Calu3 (cell line): ENCODE results near the gene RPL22. TPM values are rescaled to one million over a fixed set of nuclear protein-coding genes. Genes with fewer than 3 reads are reported as not detected.

Experiments used
- BruUV-seq: library from RNA; stranded (reverse); fragments of 400-500 nt; replicated peaks from 2 replicates; lab custom pipeline; 2021; lab: Mats Ljungman, UMichigan
- CTCF ChIA-PET: fragments of 300-600 bp; sonication (Branson Sonifier 250); formaldehyde crosslinking; loops from one replicate; lab custom pipeline; 2022; ENCODE audit warnings: antibody characterized with exemption; lab: Charles Lee
- DNase-seq: peaks from one replicate; pipeline ENCODE4 v3.0.0; 2022
- H3K27ac Mint-ChIP-seq: one replicate; pipeline ENCODE4 v1.8.0; 2022; ENCODE audit warnings: mixed read lengths; ENCODE audit not compliant: unreplicated experiment
- H3K27me3 Mint-ChIP-seq: one replicate; pipeline ENCODE4 v1.8.0; 2022; ENCODE audit warnings: mixed read lengths; ENCODE audit not compliant: unreplicated experiment
- H3K36me3 Mint-ChIP-seq: one replicate; pipeline ENCODE4 v1.8.0; 2022; ENCODE audit warnings: mild to moderate bottlenecking, moderate library complexity, mixed read lengths; ENCODE audit not compliant: insufficient read depth, unreplicated experiment
- H3K4me1 Mint-ChIP-seq: one replicate; pipeline ENCODE4 v1.8.0; 2022; ENCODE audit warnings: mild to moderate bottlenecking, low read depth, mixed read lengths; ENCODE audit not compliant: unreplicated experiment
- H3K4me3 Mint-ChIP-seq: one replicate; pipeline ENCODE4 v1.8.0; 2022; ENCODE audit warnings: mild to moderate bottlenecking, low read depth, moderate library complexity, mixed read lengths; ENCODE audit not compliant: unreplicated experiment
- H3K9me3 Mint-ChIP-seq: one replicate; pipeline ENCODE4 v1.8.0; 2022; ENCODE audit warnings: low read depth, mixed read lengths; ENCODE audit not compliant: unreplicated experiment
- intact Hi-C: fragments of 100-400 bp; cut with micrococcal nuclease; formaldehyde crosslinking; loops from one replicate; pipeline ENCODE4 v1.10.0; 2022; ENCODE audit not compliant: unreplicated experiment
- total RNA-seq: library from RNA; stranded (reverse); gene quantifications from 2 replicates; pipeline ENCODE4 v1.2.3, GENCODE V29; 2022
- TF ChIP-seq, protein P1 (sequence below): fragments of 200-600 bp; IDR thresholded peaks from one replicate; pipeline ENCODE4 v1.8.0; 2022; ENCODE audit warnings: antibody characterized with exemption; ENCODE audit not compliant: unreplicated experiment

RPL22 gene
- total RNA-seq, 1 experiment from 2014 or later = 259 TPM

DNA sequence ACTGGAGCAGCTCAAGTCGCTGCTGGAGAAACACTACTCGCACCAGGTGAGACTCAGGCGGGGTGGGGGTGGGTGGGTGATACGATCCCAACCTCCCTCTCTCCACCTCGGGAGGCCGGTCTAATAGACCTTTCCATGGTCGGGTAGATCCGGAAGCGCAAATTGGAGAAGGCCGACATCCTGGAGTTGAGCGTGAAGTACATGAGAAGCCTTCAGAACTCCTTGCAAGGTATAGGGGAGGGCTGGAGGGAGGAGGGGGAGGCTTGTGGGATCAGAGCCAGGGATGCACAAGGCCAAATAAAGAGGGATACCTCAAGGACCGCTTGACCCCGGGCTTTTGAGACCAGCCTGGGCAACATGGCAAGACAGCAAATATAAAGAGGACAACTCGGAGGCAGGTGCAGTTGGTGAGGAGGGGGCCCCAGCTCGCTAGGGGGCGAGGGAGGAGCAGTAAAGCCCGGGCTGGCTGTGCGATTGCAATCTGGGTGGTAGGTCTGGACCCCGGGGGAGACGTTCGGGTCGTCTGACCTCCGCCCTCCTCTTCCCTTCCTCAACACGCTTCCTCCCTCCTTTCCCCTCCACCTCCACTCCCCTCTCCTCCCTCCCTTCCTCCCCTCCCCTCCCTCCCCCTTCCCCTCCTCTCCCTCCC, 45.1 kb upstream of the RPL22 start:
- TF ChIP-seq, protein P1, sequence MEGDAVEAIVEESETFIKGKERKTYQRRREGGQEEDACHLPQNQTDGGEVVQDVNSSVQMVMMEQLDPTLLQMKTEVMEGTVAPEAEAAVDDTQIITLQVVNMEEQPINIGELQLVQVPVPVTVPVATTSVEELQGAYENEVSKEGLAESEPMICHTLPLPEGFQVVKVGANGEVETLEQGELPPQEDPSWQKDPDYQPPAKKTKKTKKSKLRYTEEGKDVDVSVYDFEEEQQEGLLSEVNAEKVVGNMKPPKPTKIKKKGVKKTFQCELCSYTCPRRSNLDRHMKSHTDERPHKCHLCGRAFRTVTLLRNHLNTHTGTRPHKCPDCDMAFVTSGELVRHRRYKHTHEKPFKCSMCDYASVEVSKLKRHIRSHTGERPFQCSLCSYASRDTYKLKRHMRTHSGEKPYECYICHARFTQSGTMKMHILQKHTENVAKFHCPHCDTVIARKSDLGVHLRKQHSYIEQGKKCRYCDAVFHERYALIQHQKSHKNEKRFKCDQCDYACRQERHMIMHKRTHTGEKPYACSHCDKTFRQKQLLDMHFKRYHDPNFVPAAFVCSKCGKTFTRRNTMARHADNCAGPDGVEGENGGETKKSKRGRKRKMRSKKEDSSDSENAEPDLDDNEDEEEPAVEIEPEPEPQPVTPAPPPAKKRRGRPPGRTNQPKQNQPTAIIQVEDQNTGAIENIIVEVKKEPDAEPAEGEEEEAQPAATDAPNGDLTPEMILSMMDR = no peak
- Mint-ChIP-seq H3K27me3 (peaks cover 61% of the 10 kb centered on the region), H3K36me3 (peaks cover 8% of the 10 kb centered on the region), H3K9me3 (no peaks in the 10 kb centered on the region), H3K4me1 (no peaks in the 10 kb centered on the region), H3K27ac (no peak overlapping the region), H3K4me3 (no peak overlapping the region)
- intact Hi-C loops = loop anchor here (2.0 to 10.0 kb wide), 4 partner anchors 136 to 193 kb away; no protein-coding TSS in a partner anchor
- DNase-seq = no peak
- CTCF ChIA-PET = interaction anchor here (0.7 to 1.8 kb wide), 10 partner anchors 9 to 210 kb away, joined by 3 to 19 read pairs (median 4); partner anchors contain the start of genes ICMT and RNF207
- no TSS peak for BruUV-seq

DNA sequence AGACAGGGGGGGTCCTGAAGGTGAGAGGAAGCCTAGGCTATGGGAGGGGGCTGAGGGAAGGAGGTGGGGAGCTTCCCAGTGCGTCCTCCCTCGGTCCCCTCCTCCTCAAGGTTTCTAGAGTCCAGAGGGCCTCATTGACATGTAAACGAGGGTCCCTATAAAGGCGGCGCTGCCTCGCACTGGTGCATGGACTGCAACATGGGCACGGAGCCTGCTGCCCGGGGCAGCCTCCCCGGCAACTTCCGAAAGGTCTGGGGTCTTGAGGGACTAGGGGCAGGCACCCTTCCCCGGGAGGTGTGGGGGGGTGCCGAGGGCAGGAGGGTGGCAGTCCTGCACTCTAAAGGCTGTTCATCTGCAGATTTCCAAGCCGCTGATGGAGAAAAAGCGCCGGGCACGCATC, 44.6 kb upstream of the RPL22 start, which contains the start of gene HES3:
Gene HES3, plus strand, starts transcription at position 187 of the 400 bp plus-strand sequence. Its CDS starts 187 bp downstream, at position 374.
- no peaks in the 10 kb centered on the region for H3K4me1 Mint-ChIP-seq
- CTCF ChIA-PET = no interaction called here
- peaks cover 8% of the 10 kb centered on the region for H3K36me3 Mint-ChIP-seq
- no TSS peak for BruUV-seq
- intact Hi-C loops = loop anchor here (2.0 to 10.0 kb wide), 3 partner anchors 135 to 191 kb away; no protein-coding TSS in a partner anchor
- TF ChIP-seq, protein P1 = no peak
- DNase-seq = no peak
- H3K27me3 Mint-ChIP-seq = peaks cover 61% of the 10 kb centered on the region
- H3K4me3 Mint-ChIP-seq = no peak within 1 kb of the TSS
- no peaks in the 10 kb centered on the region for H3K9me3 Mint-ChIP-seq
- H3K27ac Mint-ChIP-seq = no peak within 1 kb of the TSS

DNA sequence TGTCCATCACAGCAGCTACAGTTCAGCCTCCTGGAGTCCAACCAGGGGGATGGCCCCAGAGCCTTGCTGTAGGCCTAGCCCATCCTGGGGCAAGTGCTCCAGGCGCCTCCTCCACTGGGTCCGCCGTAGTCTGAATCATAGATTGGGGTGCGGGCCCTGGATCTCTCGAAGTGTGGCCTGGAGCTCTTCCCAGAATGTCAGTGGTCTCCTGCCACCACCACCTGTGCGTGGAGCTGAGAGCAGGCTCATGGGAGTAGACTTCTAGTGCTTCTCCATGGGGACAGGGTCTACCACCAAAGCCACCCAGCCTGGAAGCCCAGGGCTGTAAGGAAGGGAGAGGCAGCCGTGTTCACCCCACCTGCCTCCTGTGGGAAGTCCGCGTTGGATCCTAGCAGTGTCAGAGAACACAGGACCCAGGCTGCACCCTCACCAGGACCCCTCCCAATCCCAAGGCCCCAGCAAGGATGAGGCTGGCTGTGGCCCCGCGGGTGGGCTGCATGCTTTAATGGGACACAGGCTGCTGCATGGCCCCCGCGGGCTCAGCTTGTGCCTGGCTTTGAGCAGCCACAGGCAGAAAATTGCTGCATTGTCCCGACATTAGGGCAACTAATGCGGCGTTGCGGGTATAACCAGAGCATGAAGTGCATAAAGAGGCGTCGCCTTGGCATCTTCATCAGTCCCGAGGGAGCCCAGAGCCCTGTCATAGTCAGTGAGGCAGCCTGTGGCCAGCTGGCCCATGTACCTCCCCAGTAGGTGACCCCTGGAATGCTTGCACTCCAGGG, 43.8 kb upstream of the RPL22 start:
- BruUV-seq = no TSS peak
- peaks cover 56% of the 10 kb centered on the region for H3K27me3 Mint-ChIP-seq

More for the DNA sequence above, 43.8 kb upstream of the RPL22 start:
- Mint-ChIP-seq H3K4me3 (no peak overlapping the region), H3K4me1 (no peaks in the 10 kb centered on the region), H3K36me3 (peaks cover 7% of the 10 kb centered on the region), H3K27ac (no peak overlapping the region), H3K9me3 (no peaks in the 10 kb centered on the region)
- CTCF ChIA-PET = no interaction called here
- TF ChIP-seq, protein P1 = no peak
- intact Hi-C loops = loop anchor here (10.0 kb wide), 1 partner anchor 162 kb away; no protein-coding TSS in a partner anchor
- no peak for DNase-seq
